Left ventricle myocardium inferior (tissue), 1 donor: ENCODE data around the gene CHST10. TPM values are rescaled to one million over a fixed set of nuclear protein-coding genes. Genes with fewer than 3 reads are reported as not detected.
"Not testable (repeated sequence)": the region's sequence is repeated elsewhere in the genome, so short reads cannot be mapped to it uniquely, and the experiment has no call there.

Experiments used
- DNase-seq: peaks from one replicate; pipeline ENCODE4 v3.0.0-alpha.2; 2020
- H3K27ac ChIP-seq: fragments of 200-600 bp; replicated peaks from 2 replicates; pipeline ENCODE4 v1.8.0; 2021
- H3K27me3 ChIP-seq: fragments of 200-600 bp; 2 replicates; pipeline ENCODE4 v1.8.0; 2021; ENCODE audit warnings: low read depth
- H3K36me3 ChIP-seq: fragments of 200-600 bp; 2 replicates; pipeline ENCODE4 v1.8.0; 2021
- H3K4me1 ChIP-seq: fragments of 200-600 bp; 2 replicates; pipeline ENCODE4 v1.8.0; 2021
- H3K4me3 ChIP-seq: fragments of 200-600 bp; 2 replicates; pipeline ENCODE4 v1.8.0; 2021; ENCODE audit warnings: mild to moderate bottlenecking, moderate library complexity
- H3K9me3 ChIP-seq: fragments of 200-600 bp; replicated peaks from 2 replicates; pipeline ENCODE4 v1.8.0; 2021
- intact Hi-C: fragments of 100-400 bp; cut with micrococcal nuclease; formaldehyde crosslinking; loops from one replicate; pipeline ENCODE4 v1.11.0; 2022
- total RNA-seq: library from RNA; stranded (reverse); fragmentation: NEBNext Ultra II Directional; extraction: Animal tissue kit (Norgen Biotek cat#: 25700); gene quantifications from one replicate; pipeline ENCODE4 v1.2.1, GENCODE V29; 2021
- TF ChIP-seq, protein P1 (sequence below): fragments of 200-600 bp; IDR thresholded peaks from 2 replicates; pipeline ENCODE4 v1.8.0; 2021; ENCODE audit warnings: antibody characterized with exemption, mild to moderate bottlenecking, borderline replicate concordance
- donor health status: DM: no; HTN: yes; CAD: no; lungs with severe emphysema.

Gene CHST10
- total RNA-seq, 1 donor from 2014 or later, result 11.6 TPM

DNA sequence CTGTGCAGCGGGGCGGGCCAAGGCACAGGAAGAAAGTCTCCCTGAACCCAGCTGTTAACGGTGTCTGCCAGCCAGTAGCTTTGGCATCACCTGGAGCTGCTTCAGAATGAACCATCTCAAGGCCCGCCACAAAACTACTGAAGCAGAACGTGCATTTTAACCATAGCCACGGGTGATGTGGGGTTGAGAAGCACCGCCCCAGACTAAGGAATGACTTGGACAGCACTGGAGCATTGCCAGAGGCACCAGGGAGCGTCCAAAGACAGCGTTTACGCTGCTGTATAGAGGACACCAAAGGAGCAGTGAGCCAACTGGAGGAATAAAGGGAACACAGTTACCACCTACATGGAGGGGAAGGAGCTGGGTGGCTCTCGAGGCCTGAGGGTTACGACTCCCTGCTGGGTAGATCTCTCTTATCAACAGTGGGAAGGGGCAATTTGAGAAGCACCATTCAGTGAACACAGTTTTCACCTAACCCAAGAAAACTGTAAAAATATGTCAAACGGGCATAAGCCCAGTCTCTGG, 66.7 kb downstream of the CHST10 start:
- intact Hi-C loops, result no loop called here
- Histone ChIP-seq H3K27me3 (peaks cover 52% of the 10 kb centered on the region), H3K4me1 (no peaks in the 10 kb centered on the region), H3K9me3 (no peaks in the 10 kb centered on the region), H3K4me3 (no peak overlapping the region), H3K36me3 (no peaks in the 10 kb centered on the region), H3K27ac (no peak overlapping the region)
- TF ChIP-seq, protein P1, sequence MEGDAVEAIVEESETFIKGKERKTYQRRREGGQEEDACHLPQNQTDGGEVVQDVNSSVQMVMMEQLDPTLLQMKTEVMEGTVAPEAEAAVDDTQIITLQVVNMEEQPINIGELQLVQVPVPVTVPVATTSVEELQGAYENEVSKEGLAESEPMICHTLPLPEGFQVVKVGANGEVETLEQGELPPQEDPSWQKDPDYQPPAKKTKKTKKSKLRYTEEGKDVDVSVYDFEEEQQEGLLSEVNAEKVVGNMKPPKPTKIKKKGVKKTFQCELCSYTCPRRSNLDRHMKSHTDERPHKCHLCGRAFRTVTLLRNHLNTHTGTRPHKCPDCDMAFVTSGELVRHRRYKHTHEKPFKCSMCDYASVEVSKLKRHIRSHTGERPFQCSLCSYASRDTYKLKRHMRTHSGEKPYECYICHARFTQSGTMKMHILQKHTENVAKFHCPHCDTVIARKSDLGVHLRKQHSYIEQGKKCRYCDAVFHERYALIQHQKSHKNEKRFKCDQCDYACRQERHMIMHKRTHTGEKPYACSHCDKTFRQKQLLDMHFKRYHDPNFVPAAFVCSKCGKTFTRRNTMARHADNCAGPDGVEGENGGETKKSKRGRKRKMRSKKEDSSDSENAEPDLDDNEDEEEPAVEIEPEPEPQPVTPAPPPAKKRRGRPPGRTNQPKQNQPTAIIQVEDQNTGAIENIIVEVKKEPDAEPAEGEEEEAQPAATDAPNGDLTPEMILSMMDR, result no peak
- no peak for DNase-seq

DNA sequence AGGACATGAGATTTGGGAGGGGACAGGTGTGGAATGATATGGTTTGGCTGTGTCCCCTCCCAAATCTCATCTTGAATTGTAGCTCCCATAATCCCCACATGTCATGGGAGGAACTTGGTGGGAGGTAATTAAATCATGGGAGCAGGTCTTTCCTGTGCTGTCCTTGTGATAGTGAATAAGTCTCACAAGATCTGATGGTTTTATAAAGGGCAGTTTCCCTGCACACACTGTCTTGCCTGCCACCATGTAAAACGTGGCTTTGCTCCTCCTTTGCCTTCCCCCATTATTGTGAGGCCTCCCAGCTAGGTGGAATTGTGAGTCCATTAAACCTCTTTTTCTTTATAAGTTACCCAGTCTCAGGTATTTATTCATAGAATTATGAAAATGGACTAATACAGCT, 72.3 kb downstream of the CHST10 start:
- H3K4me1 ChIP-seq, H3K4me3 ChIP-seq, H3K9me3 ChIP-seq, H3K27ac ChIP-seq, H3K36me3 ChIP-seq, intact Hi-C loops, DNase-seq: not testable (repeated sequence)
- peaks cover 20% of the 10 kb centered on the region for H3K27me3 ChIP-seq

DNA sequence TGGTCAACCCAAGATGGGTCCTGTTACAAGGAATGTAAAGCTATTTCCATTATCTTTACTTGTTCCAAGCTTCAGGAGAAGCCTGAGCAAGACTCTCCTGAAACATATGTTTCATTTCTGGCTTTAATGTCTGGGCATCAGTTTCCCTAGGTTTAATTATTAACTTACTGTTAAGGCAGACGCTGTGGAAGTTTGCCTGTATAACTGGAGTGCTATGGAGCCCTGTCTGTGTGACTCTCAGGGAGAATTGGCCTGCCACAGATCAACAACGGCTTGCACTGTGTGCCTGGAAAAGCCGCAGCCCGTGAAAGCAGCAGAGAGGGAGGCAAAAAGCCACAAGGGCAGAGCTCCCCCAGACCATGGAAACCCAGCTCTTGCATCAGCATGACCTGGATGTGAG, 73.0 kb downstream of the CHST10 start:
- no peak for DNase-seq
- TF ChIP-seq, protein P1, result no peak
- Histone ChIP-seq H3K4me3 (no peak overlapping the region), H3K27me3 (peaks cover 16% of the 10 kb centered on the region), H3K36me3 (no peaks in the 10 kb centered on the region), H3K4me1 (no peaks in the 10 kb centered on the region), H3K9me3 (no peaks in the 10 kb centered on the region), H3K27ac (no peak overlapping the region)
- intact Hi-C loops, result no loop called here

DNA sequence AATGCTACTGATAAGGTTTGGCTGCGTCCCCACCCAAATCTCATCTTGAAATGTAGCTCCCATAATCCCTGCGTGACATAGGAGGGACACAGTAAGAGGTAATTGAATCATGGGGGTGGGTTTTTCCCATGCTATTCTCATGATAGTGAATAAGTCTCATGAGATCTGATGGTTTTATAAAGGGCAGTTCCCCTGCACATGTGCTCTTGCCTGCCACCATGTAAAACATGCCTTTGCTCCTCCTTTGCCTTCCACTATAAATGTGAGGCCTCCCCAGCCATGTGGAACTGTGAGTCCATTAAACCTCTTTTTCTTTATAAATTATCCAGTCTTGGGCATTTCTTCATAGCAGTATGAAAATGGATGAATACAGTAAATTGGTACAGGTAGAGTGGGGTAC, 75.0 kb downstream of the CHST10 start:
- intact Hi-C loops, H3K4me1 ChIP-seq, H3K9me3 ChIP-seq, H3K4me3 ChIP-seq, DNase-seq, H3K36me3 ChIP-seq, H3K27ac ChIP-seq: not testable (repeated sequence)
- peaks cover 10% of the 10 kb centered on the region for H3K27me3 ChIP-seq

Other genes starting within 250 kb of the CHST10 start
- gene LONRF2, start 95.2 kb downstream of the CHST10 start, total RNA-seq, result 19.0 TPM
- not detected for gene NMS, start 52.8 kb upstream of the CHST10 start, total RNA-seq
- 27.6 TPM for gene PDCL3, start 145.3 kb upstream of the CHST10 start, total RNA-seq